COLO829 (cell line): ENCODE measurements around the gene SLC25A29.

Experiments used
- DNase-seq: peaks from one replicate; pipeline ENCODE4 v3.0.0; 2012; ENCODE audit warnings: low spot score

The SLC25A29 gene

DNA sequence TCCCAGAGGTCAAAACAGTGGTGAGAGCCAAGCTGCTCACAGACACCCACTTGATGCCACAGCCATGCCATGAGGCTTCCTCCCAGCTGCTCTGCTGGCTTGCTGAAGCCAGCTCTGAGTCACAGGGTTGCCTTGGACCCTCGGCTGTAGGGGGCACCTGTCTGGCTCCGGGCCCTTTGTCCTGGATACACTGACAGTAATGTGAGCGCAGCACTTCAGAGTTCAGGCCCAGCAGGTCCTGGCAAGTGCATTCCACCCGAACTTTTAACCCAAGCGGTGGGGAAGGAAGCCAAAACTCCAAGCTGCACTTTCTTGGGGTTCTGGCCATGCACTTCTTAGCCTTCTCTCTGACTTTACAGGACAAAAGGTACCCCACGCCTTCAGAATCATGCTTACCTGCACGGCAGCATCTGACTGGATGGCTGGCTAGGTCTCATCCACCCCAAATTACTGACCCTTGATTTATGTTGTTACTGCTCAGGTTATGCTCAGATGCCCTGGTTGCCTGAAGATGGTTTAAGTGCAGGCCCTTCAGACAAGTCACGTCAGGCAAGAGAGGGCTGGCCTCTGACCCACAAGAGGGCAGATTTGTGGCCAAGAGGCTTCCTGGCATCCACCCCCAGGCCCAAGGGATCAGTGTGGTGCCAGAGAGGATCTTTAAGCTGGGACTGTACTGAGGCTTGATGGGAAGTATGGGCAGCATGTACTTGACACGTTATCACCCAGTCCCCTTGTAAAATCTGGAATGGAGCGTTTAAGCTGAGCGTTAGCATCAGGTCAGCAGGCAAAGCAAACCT, 24.8 kb downstream of the SLC25A29 start:
- no peak for DNase-seq

DNA sequence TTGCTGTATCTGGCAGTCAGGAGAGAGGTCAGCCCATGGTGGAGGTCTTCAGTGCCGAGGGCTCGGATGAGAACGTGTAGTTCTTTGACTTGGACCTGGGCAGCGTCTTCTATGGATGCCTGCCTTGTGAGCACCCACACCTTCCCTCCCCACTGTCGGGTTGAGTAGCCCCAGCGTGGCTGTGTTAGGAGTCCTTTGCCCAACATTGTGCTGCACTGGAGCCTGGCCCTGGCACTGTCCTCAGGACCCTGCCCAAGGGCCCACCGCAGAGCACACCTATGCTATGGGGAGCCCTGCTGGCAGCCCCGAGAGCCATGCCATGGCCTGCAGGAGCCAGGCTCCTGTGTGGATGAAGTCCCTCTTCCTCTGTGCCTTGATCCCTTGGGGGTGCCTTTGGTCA, 26.7 kb downstream of the SLC25A29 start:
- no peak for DNase-seq

DNA sequence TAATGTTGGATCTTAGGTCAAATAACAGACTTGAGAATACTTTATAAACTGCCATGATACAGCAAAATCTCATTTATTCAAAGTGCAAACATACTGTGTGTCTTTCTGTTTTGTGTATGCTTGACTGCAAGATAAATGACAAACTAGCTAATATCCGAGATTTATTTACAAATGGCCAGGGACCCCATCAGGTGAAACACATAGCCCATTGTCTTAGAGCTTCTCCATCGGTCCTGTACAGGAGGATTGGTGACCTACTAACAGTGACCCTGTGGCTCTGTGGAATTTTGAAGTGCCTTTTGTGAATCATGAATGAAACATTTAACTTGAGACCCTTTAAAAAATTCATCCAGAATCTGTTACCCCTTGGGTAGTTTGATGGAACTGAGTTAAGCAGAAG, 27.1 kb downstream of the SLC25A29 start:
- DNase-seq = no peak

DNA sequence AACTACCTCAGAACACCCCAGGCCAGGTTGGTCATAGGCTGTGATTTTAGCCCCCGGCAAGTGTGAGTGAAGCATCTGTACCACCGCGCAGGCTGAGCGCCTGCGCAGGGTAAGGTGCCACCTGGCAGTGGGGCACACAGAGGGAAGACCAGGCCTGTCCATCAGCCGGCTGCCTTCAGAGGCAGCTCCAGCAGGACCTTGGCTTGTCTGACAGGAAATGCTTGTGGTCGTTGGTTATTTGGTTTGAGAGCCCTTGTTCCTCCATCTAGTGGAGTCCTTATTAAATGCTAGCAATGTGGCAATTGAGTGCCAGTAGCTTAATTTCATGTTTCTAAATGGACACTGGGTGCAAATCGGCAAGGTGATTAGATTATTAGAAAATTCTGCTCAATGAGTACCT, 27.5 kb downstream of the SLC25A29 start:
- no peak for DNase-seq

DNA sequence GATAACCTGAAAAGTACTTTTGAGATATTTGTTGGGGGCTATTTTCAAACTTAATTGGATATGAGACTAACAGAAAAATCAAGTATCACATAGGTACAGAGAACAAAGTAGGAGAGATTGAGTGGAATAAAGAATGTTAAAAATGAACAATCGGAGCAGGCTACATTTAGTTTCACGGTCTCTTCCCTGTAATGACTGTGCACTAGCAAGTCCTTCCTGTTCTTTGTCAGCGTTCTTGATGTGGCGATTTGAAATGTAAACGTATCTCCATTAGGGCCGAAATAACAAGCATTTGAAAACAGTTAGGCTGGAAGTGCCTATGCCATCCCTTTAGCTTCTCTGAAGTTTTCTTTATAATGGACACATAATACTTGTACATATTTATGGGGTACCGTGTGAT, 31.0 kb downstream of the SLC25A29 start:
- no peak for DNase-seq

DNA sequence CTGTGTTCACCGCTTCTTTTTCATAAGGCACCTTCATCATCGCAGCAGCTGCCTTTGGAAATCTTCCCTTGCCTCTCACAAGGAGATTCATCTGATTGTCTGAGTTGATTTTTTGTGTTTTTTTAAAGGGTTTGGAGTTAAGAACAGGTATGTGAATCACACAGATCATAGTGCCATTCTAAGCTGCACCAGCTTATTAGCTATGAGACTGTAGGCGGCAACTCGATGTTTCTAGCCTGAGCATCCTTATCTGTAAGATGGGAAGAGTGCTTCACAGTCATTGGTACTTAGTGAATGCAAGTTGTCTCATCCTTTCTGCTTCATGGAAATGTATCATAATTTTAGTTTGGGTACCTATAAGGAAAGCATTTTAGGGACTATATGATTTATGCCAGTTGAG, 32.0 kb downstream of the SLC25A29 start:
- DNase-seq = no peak

DNA sequence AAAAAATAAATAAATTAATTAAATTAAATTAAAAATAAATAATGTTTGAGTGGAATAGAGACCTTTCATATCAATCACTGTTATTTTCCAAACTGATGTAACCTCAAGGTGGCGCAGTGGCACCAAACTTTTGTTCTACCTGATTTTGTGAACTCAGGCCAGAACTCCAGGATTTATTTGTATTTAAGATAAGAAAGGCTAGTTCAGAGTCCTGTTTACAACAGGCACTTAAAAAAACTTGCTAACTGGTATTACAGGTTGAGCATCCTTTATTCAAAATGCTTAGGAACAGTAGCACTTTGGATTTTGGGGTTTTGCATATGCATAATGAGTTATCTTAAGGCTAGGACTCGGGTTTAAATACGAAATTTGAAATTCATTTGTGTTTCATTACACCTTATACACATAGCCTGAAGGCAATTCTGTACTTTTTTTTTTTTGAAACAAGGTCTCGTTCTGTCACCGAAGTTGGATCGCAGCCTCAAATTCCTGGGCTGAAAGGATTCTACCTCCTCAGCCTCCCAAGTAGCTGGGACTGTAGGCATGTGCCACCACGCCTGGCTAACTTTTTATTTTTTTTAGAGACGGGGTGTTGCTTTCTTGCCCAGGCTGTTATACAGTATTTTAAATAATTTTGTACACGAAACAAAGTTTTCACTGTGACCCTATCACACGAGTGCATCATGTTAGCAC, 34.9 kb downstream of the SLC25A29 start:
- no peak for DNase-seq

DNA sequence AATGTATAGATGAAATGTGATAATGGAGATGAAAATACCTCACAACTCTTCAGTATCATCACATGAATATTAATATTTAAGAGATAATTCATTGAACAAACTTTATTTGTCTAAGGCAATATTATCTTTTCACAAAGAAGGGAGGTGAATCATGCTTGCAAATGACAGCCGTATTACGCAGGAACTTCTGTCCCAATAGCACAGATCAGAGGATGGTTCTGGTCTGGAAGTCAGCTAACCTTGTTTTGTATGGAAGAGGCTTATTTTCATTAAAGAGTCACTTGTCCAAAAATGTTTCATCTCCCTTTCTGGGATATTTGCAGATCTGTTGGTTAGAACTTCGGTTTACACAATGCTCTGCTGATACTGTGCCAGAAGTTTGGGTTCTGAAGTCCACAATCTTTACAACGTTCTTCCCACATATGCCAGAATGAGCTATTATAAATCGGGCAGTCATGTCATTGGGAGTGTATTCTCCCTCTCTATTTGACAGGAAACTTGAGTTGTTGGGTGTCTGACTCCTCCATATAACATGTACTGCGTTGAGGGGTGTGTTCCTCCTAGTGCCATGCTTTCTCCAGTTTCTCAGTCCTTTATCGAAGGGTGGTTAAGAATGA, 37.5 kb downstream of the SLC25A29 start:
- no peak for DNase-seq

DNA sequence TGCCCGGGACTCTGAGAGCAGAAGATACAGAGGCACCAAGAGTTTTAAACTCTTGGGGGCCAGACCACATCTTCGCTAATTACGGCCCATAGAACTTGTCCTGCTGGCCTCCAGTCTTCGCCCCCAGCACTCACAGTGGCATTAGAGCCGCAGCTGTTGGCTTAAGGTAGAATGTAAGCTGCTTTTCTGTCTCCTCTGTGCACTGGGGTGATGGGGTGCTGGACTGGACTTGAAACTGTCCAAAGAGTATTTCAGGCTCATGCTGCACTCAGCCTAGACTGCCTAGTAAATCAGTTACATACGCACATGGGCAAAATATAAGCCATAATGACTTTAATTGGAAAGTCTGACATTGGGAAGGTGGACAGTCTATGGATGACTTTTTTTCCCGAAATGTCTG, 38.3 kb downstream of the SLC25A29 start:
- no peak for DNase-seq

DNA sequence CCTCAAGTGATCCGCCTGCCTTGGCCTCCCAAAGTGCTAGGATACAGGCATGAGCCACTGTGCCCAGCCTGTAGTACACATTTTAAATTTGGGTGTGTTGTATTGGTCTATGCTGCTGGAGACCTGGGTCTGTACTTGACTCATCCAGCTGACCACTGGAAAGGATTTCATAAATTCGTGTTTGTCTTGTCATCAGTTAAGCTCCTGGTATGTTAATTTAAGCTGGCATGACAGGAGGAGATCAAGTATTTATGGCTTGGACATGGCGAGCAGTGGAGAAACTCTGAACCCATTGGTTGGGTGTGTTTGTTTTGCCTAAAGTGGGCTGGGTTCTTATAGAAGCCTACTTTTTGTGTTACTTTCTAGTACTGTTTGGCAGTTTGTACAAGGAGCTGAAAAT, 43.1 kb downstream of the SLC25A29 start:
- DNase-seq = no peak

DNA sequence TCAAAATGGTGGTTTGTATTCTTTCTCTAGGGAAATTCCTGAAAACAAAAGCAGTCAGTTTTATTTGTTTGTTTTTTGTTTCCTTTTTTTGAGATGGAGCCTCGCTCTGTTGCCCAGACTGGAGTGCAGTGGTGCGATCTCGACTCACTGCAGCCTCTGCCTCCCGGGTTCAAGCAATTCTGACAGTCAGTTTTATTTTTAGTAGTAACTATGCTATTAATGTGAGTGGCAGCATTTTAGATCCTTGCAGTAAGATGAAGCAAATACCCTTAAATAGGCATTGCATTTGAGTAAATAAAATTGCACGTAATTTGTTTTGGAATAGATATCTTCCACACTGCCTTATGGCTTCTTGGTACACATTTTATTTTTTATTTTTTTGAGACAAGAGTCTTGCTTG, 43.7 kb downstream of the SLC25A29 start:
- DNase-seq = no peak

DNA sequence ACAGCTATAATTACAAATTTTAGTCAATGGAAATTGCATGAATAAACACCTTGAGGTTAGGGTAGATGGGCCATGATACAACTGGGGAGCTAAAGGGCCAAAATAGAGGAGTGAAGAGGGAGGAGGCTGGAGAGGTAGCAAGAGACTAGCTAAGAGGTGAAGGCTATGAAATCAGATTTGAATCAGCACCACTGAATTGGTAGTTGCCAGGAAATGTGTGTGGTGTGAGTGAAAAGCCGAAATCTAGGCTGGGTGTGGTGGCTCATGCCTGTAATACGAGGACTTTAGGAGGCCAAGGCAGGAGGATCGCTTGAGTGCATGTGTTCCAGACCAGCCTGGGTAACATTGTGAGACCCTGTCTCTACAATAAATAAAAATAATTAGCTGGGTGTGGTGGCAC, 44.6 kb downstream of the SLC25A29 start:
- no peak for DNase-seq

DNA sequence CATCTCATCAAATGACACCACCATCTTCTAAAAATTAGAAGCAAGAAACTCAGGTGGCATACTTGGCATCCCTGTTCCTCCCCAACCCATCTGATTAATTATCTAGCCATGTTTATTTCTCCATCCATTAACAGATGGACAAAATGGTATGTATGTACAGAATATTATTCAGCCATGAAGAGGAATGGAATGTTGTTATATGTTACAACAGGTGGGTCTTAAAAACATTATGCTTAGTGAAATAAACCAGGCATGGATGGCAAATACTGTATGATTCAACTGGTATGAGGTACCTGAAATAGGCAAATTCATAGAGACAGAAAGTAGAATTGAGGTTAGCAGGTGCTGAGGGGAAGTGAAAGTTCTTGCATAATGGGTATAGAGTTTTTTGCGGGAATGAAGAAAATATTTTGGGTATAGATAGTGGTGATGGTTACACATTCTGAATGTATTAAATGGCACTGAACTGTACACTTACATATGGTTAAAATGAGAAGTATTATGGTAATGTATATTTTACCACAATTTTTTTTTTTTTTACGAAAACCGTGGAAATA, 49.8 kb downstream of the SLC25A29 start:
- no peak for DNase-seq

DNA sequence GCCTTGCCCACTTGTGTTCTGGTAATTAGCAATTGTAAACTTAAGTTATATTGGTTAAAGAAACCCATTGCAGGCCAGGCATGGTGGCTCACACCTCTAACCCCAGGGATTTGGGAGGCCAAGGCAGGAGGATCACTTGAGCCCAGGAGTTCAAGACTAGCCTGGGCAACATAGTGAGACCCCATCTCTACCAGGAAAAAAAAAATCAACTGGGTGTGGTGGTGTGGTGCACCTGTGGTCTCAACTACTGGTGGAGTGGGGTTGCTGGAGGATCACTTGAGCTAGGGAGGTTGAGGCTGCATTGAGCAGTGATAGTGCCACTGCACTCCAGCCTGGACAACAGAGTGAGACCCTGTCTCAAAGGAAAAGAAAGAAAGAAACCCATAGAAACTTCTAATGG, 53.6 kb downstream of the SLC25A29 start:
- DNase-seq = no peak

DNA sequence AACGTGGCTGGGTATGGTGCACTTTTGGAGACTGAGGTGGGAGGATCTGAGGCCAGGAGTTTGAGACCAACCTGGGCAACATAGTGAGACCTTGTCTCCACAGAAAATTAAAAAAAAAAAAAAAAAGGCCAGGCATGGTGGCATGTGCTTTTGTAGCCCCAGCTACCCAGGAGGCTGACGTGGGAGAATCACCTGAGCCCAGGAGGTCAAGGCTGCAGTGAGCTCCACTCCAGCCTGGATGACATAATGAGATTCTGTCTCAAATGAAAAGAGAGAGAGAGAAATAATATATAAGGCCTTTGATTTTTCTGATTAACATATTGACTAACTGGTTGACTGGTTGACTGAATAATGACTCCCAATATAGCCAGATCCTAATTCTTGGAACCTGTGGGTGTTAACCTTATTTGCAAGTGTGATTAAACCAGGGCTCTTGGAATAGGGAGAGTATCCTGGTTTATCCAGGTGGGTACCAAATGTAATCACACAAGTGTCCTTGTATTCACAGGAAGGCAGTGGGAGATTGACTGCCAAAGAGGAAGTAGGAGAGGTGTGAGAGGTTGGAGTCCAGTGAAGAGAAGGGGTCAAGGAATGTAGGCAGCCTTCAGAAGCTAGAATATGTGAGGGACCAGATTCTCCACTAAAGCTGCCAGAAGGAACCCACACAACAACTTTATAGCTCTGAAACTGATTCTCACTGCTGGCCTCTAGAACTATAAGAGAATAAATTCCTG, 55.3 kb downstream of the SLC25A29 start:
- no peak for DNase-seq

DNA sequence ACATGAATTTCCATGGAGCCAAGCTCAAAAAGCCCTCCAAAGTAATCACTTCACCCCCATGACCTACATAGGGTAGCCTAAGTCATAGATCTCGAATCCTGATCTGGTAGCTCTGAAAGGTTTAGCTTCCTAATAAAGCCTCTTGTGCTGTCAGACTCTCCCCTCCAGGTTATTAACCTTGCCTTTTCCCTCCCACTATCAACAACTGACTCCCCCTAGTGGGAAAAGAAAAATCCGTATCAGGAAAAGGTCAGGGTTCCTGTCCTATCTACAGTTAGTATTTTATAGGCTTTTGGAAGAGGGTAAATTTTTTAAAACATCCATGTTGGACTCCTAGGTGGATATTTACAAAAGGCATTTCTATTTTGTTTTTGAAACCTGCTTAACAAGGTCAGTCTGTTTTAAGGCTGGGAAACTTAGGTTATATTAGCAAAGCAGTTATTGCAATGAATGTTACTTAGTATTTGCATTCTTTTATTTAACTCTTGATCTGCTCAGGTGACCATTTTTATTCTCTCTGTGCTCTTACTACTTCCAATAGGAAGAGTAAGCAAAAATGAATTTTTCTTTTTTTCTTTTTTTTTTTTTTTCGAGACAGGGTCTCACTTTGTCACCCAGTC, 59.3 kb downstream of the SLC25A29 start:
- DNase-seq = peak; percentile 57

DNA sequence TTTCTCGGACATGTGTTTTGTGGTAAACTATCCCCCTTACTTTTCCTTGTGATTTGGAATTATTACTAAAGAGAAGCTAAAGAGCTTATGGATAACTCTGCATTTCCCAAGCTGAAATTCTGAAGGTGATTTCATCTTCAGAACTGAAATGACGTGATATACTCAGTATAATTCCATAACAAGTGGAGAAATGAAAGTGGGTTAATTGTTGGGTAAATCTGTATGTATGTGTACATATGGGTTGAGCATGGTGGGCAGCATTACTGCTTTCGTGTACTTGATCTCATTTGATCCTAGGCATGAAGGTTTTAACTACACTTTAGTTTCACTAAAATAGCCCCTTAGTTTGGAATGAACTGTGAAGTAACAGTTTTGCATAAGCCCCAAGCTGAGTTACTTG, 63.2 kb downstream of the SLC25A29 start:
- no peak for DNase-seq

DNA sequence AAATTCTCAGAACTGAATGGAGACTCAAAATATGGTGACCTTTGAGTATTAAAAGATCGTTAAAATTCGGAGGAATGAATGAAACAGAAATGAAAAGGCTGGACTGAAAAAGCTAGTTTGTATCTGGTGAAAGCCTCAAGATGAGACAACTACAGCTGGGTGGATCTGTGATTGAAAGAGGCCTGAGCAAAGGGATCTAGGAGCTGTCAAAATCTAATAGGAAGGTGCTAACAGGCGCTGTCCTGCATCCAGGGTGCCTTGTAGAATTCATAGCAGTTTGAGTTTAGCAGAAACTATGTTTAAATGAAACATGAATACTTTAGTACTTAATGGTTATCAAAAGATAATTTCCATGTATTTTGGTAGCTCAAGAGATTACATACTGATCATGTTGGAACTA, 65.0 kb downstream of the SLC25A29 start:
- DNase-seq = no peak
